ENCODE results near the gene MRPS18B. TPM values are rescaled to one million over a fixed set of nuclear protein-coding genes. Genes with fewer than 3 reads are reported as not detected.

Gene MRPS18B
- total and polyA plus RNA-seq, 2 of the 13 experiments (the other 11 are each of a cell fraction or from before 2014, with no cell fraction given): 125 to 131 TPM

- TF ChIP-seq FOXP4 (CRISPR knock-in tag; IDR thresholded peaks at IDR 0.05) (peak; percentile 90), SKIL (CRISPR knock-in tag; IDR thresholded peaks at IDR 0.05; ENCODE audit: borderline replicate concordance) (peak; percentile 86), THAP8 (CRISPR knock-in tag; IDR thresholded peaks at IDR 0.05; ENCODE audit: borderline replicate concordance) (no peak), EHMT2 (IDR thresholded peaks at IDR 0.05; ENCODE audit: borderline replicate concordance, low read depth, low read length) (no peak; the same call in 1 of the 2 replicates), ZNF766 (CRISPR knock-in tag; IDR thresholded peaks at IDR 0.05; ENCODE audit: borderline replicate concordance) (peak; percentile 96), JUND (CRISPR knock-in tag; IDR thresholded peaks at IDR 0.05) (peak; percentile 61), PHF5A (CRISPR knock-in tag; IDR thresholded peaks at IDR 0.05; ENCODE audit: low read depth, unreplicated experiment) (peak; percentile 77), KLF11 (CRISPR knock-in tag; IDR thresholded peaks at IDR 0.05) (peak; percentile 95), ZIK1 (CRISPR knock-in tag; IDR thresholded peaks at IDR 0.05; ENCODE audit: borderline replicate concordance, low read depth) (peak; percentile 86), PLRG1 (conservative IDR thresholded peaks at IDR 0.05) (no peak), ZNF264 (CRISPR knock-in tag; IDR thresholded peaks at IDR 0.05) (peak; percentile 90), ZNF143 (CRISPR knock-in tag; IDR thresholded peaks at IDR 0.05) (peak; percentile 65), ZNF558 (CRISPR knock-in tag; IDR thresholded peaks at IDR 0.05; ENCODE audit: borderline replicate concordance) (peak; percentile 97), U2AF1 (optimal IDR thresholded peaks at IDR 0.05; ENCODE audit: low read depth, low read length) (no peak), DR1 (CRISPR knock-in tag; IDR thresholded peaks at IDR 0.05) (peak; percentile 84), DZIP1 (CRISPR knock-in tag; IDR thresholded peaks at IDR 0.05) (no peak; the same call in 1 of the 2 replicates), FOSL1 (CRISPR knock-in tag; IDR thresholded peaks at IDR 0.05; ENCODE audit: borderline replicate concordance) (peak; percentile 23; the same call in 1 of the 2 replicates), ZNF251 (CRISPR knock-in tag; IDR thresholded peaks at IDR 0.05) (0 out of 2 replicates have a peak, but pooled peaks have one; percentile 72), ZNF326 (CRISPR knock-in tag; IDR thresholded peaks at IDR 0.05; ENCODE audit: borderline replicate concordance) (no peak)
Measured at GRCh38 chr6:30571075-30571761, 46.4 kb upstream of the MRPS18B start, which contains the start of gene ABCF1 (continued).

Measured in HepG2 (cell line).